SU-DHL-6 (cell line): ENCODE results near the gene GRID1.

Experiments used
- H2AFZ ChIP-seq: fragments of 200-600 bp; sonication (generic); 2 replicates; pipeline ENCODE4 v1.6.1; 2014; ENCODE audit warnings: low read depth, mild to moderate bottlenecking, moderate library complexity, mixed read lengths, antibody characterized with exemption, low read length; ENCODE audit not compliant: severe bottlenecking
- H3F3A ChIP-seq: fragments of 200-600 bp; shearing (Covaris generic); 2 replicates; pipeline ENCODE4 v1.6.0; 2016; ENCODE audit warnings: antibody characterized with exemption, mild to moderate bottlenecking; ENCODE audit not compliant: insufficient read depth
- H3K27ac ChIP-seq: fragments of 200-600 bp; sonication (generic); 2 replicates; pipeline ENCODE4 v1.5.1; 2016; ENCODE audit warnings: low read depth, mild to moderate bottlenecking, low read length, moderate library complexity, mixed read lengths
- H3K27me3 ChIP-seq: fragments of 200-600 bp; sonication (generic), shearing (Covaris generic); 2 replicates; pipeline ENCODE4 v1.6.0; 2014; ENCODE audit warnings: mild to moderate bottlenecking, low read length
- H3K36me3 ChIP-seq: fragments of 200-600 bp; sonication (generic); 2 replicates; pipeline ENCODE4 v1.6.1; 2014; ENCODE audit warnings: mild to moderate bottlenecking, low read length, mixed read lengths
- H3K4me2 ChIP-seq: fragments of 300-600, 200-600 bp; shearing (Covaris generic), sonication (generic); 2 replicates; pipeline ENCODE4 v1.6.0; 2014; ENCODE audit warnings: low read length, low read depth, mild to moderate bottlenecking; ENCODE audit not compliant: poor library complexity, severe bottlenecking
- H3K4me3 ChIP-seq: fragments of 200-600 bp; sonication (generic); 2 replicates; pipeline ENCODE4 v1.5.1; 2014; ENCODE audit warnings: antibody characterized with exemption, low read length, mild to moderate bottlenecking, mixed read lengths; ENCODE audit not compliant: insufficient read depth, poor library complexity, severe bottlenecking
- H3K79me2 ChIP-seq: fragments of 200-600 bp; sonication (generic); 2 replicates; pipeline ENCODE4 v1.6.1; 2014; ENCODE audit warnings: mild to moderate bottlenecking, low read length, moderate library complexity; ENCODE audit not compliant: insufficient read depth
- H3K9ac ChIP-seq: fragments of 200-600 bp; sonication (generic); 2 replicates; pipeline ENCODE4 v1.7.0; 2014; ENCODE audit warnings: mild to moderate bottlenecking, low read length
- H3K9me2 ChIP-seq: fragments of 200-600 bp; sonication (generic); replicated peaks from 2 replicates; pipeline ENCODE4 v1.6.1; 2014; ENCODE audit warnings: low read length; ENCODE audit not compliant: insufficient read depth
- H3K9me3 ChIP-seq: fragments of 200-600 bp; sonication (generic); 2 replicates; pipeline ENCODE4 v1.6.1; 2014; ENCODE audit warnings: low read length, mixed read lengths; ENCODE audit not compliant: insufficient read depth
- H4K20me1 ChIP-seq: fragments of 200-600 bp; sonication (generic); 2 replicates; pipeline ENCODE4 v1.6.1; 2014; ENCODE audit warnings: low read depth, mild to moderate bottlenecking, antibody characterized with exemption, low read length, moderate library complexity, mixed read lengths
- CTCF ChIP-seq: fragments of 200-600 bp; sonication (generic); IDR thresholded peaks from one replicate; pipeline ENCODE4 v1.5.1; 2017; ENCODE audit warnings: antibody characterized with exemption, mild to moderate bottlenecking, low read length, moderate library complexity; ENCODE audit not compliant: insufficient read depth, poor library complexity, severe bottlenecking
- EZH2phosphoT487 ChIP-seq: fragments of 200-600 bp; sonication (generic), shearing (Covaris generic); conservative IDR thresholded peaks from 2 replicates; pipeline ENCODE4 v1.6.1; 2018; ENCODE audit warnings: mild to moderate bottlenecking, antibody characterized with exemption, low read length, moderate library complexity, mixed read lengths

GRID1 gene

GRCh38 chr10:86287110-86287793 is 79.3 kb downstream of the GRID1 start:
- Histone ChIP-seq H3K79me2 (no peaks in the 10 kb centered on the region), H2AFZ (no peak overlapping the region), H3K9me3 (no peaks in the 10 kb centered on the region), H3K27me3 (no peaks in the 10 kb centered on the region), H3K36me3 (no peaks in the 10 kb centered on the region), H3K4me2 (no peak overlapping the region), H3F3A (no peaks in the 10 kb centered on the region), H3K27ac (no peak overlapping the region), H3K9ac (no peak overlapping the region), H3K9me2 (no peaks in the 10 kb centered on the region), H3K4me3 (no peak overlapping the region), H4K20me1 (no peaks in the 10 kb centered on the region)
- TF ChIP-seq CTCF (no peak), EZH2phosphoT487 (no peak)

- Histone ChIP-seq H3K4me3 (no peak overlapping the region), H3F3A (no peaks in the 10 kb centered on the region), H3K9me3 (no peaks in the 10 kb centered on the region), H3K9me2 (no peaks in the 10 kb centered on the region), H3K9ac (no peak overlapping the region), H2AFZ (no peak overlapping the region), H3K79me2 (no peaks in the 10 kb centered on the region), H4K20me1 (no peaks in the 10 kb centered on the region), H3K4me2 (no peak overlapping the region), H3K27ac (no peak overlapping the region), H3K36me3 (no peaks in the 10 kb centered on the region), H3K27me3 (no peaks in the 10 kb centered on the region)
- TF ChIP-seq EZH2phosphoT487 (no peak), CTCF (no peak)
Observed at GRCh38 chr10:86286236-86287109, 80.1 kb downstream of the GRID1 start.

GRCh38 chr10:86285136-86285790 is 81.3 kb downstream of the GRID1 start:
- no peaks in the 10 kb centered on the region for H3K9me2 ChIP-seq
- H3K4me3 ChIP-seq = no peak overlapping the region
- no peak overlapping the region for H3K4me2 ChIP-seq
- no peaks in the 10 kb centered on the region for H3K79me2 ChIP-seq
- H3K9me3 ChIP-seq = no peaks in the 10 kb centered on the region
- no peaks in the 10 kb centered on the region for H3F3A ChIP-seq
- TF ChIP-seq CTCF (no peak), EZH2phosphoT487 (no peak)
- H3K36me3 ChIP-seq = no peaks in the 10 kb centered on the region
- H4K20me1 ChIP-seq = no peaks in the 10 kb centered on the region
- H3K27me3 ChIP-seq = no peaks in the 10 kb centered on the region
- no peak overlapping the region for H3K9ac ChIP-seq
- H2AFZ ChIP-seq = no peak overlapping the region
- no peak overlapping the region for H3K27ac ChIP-seq
